Activated T-cell treated with anti-CD3 and anti-CD28 coated beads, Interleukin-2, amount 50 U/mL, for 48 hours (primary cell): ENCODE measurements around the gene ANKRD28.
"Not testable (repeated sequence)": the region's sequence is repeated elsewhere in the genome, so short reads cannot be mapped to it uniquely, and the experiment has no call there.

Experiments
- DNase-seq, 2 experiments: peaks; one replicate each; pipeline ENCODE4 v3.0.0-alpha.2; 2020

The ANKRD28 gene

DNA sequence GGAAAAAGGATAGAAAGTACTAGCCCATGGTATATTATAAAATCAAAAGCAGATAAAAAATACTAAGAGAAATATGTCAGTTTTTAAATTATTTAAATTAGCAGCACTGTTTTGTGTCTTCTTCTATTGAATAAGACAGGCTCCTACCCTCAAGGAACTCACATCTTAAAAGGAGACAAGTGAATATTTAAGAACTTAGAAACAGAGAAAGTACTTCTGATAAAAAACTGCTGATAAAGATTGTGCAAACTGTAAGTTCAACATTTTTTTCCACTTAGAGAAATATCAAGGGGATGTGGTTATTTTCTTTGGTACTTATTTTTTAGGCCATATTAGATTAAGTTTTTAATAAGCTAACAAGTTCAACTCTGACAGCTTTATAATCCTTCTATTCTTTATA, 3.0 kb upstream of the ANKRD28 start:
- DNase-seq = no peak

DNA sequence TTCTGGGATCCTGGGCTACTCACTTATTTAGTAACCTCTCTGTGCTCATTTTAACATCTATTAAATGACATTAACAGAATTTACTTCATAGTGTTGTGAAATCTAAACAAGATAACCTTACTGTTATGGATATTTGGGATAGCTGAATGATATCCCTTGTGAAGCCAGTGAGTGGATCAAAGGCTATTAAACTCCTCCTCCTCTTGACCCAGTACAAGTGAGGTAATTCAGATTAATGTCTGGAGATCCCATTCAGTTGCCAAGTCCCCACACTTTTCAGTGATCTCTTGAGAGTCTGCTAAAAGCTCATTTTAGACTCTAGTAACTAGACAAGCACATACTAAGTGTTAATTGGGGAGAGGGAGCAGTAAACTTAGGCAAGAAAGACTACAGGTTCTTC, 2.5 kb upstream of the ANKRD28 start:
- DNase-seq = no peak

DNA sequence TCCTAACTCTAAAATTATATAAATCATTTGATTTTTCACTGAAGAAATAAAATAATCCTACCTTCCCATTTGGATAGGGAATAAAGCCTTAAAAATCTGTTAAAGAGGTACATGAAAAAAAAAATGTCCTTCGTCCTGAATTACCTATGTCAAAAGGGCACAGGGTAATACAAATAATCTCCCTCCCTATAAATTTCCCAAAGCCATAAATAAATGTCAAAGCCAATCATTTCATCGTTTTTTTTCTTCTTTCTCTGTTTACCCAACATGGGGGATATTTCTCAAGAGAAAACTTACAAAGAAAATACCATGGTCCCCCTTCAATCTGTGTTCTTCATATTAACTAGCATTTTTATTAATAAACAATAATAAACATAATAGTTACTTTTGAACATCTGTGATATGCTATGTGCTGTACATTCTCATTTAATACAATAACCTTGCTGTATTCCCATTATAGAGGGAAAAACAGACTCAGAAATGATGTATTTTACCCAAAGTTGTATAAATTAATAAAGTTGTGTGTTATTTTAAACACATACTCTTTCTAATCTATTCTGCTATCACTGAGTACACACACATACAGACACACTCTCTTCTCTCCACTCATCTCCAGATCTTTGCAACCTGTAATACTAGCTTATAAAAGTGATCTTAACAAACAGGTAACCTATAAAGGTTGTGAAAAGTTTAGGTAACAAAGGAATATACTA, 910 bp upstream of the ANKRD28 start:
- DNase-seq = no peak

DNA sequence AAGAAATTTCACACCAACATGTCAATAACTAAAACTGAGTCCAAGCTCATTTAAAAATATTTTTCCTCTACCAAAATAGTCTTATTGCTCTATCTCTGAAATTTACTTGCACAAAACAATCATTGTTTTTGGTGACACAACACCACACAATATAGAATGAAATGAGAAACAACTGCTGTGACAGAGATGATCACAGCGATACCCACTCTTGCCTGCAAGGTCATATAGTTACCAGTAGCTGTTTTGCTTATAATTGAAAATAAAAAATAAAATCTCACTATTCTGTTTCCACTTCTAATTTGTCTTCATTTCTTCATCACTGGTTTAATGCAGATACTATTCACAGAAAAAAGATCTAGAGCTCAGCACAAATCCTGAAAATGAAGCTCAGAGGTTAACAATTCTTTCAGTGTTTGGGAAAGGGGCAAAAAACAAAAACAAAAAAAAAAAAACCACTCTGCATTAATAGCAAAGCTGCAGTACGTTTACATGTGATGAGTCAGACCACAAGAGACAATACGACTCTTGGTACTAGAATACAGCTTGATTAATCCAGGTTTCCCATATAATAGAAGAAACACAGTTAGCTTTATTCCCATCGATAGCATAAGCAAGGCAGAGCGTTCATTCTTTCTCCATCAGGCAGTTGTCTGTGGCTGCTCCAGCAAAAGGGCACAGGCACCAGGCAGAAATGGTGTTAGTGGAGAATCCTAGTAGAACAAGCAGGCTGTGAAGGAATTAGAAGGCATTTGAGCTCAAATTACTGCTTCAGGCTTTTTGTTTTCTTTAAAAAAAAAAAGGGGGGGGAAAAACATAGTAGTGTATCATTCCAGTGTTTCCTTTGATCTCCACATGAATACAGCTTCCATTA, 773 bp downstream of the ANKRD28 start:
- DNase-seq = peak in 1 of 2 experiments; percentile 35

DNA sequence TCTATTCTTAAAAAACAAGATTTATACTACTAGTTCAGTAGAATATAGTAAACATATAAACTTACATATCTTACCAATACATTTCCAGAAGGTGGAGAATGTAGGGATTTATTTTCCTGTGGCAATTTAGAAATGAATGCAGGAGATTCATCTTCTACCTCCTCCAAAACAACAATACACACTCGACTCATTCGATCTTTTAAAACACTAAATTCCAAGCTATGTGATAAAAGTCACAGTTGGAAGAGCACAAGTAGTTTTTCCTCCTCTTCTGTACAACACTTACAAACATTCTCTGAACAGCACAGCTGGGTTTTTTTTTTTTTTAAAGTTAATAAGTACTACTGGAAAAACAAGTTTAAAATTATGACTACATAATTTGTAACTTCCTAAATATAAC, 1.4 kb downstream of the ANKRD28 start:
- no peak for DNase-seq

DNA sequence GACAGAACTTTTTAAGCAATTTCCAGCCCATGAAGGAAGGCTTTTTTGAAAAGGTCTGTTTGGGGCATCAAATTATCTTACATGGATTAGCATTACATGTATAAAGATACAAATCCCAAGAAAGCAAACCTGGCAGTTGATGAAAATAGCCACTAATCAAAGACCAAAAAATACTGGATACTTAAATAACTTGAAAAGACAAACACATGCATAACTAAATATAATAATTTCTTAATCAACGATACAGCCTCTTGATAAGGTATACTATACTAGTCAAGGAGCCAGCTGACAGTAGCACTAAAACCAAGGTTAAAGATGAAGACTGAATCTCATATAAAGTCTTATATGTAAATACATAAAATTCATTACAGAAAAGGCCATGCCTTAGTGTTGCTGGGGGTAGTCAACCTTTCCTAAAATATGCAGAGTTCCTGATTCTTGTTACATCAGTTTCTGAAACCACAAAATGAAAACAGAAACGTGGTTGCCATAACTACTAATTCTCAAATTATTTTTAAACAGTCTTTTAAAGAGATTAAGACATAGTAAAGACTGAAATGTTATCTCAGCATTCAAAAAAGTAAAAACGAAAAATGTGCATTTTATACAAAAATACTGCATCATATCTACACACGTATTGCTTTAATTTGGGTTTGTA, 2.0 kb downstream of the ANKRD28 start:
- no peak for DNase-seq

DNA sequence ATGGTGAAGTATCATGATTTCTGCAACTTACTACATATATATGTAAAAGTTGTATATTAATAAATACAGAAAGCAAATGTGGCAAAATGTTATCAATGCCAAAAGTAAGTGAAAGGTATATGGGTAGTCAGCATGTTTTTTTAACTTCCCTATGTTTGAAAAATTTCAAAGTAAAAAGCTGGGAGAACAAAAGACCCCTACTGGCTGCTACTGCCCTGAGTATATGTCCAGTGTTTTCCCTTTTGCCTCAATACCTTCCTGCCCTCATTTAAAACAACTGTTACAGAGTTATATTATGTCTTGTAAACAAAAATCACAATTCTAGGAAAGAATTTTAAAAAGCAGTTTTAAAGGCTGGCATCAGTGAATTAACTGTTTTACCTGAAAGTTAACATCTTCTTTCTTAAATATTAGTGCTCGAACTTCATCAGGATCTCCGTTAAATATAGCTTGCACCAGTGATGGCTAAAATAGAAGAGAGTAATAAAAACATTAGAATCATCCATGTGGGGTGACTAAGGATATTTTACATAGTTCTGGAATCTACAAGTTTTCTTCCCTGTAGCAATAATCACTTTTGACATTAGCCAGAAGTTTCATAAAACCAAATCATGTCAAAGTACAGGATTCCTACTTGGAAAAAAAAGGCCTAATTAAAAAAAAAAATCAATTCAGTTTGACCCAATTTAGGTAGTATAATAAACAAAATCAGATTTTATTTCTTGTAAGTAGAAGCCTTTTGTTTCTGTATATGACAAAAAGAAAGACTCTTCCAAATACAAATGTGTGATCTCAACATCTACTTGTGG, 2.7 kb downstream of the ANKRD28 start:
- no peak for DNase-seq

DNA sequence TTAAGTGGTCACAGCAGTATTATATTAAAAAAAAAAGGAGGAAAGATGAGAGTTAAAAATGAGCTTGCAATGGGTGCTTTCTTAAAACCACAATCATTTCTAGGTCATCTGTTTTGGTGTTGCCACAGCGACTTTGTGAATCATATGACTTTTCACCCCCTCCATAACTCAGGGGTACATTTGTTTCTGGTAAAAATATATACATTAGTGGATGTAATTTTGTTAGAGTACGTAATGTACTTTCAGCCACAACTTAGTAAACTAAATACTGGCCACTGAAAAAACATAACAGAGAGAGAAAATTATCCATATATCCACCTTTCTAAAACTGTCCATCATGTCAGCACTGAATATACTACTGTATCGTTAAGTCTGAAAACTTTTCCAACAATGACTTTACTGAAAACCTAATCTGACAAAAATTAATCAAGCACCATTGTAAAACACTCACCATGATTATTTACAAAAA, 3.4 kb downstream of the ANKRD28 start:
- DNase-seq = no peak

DNA sequence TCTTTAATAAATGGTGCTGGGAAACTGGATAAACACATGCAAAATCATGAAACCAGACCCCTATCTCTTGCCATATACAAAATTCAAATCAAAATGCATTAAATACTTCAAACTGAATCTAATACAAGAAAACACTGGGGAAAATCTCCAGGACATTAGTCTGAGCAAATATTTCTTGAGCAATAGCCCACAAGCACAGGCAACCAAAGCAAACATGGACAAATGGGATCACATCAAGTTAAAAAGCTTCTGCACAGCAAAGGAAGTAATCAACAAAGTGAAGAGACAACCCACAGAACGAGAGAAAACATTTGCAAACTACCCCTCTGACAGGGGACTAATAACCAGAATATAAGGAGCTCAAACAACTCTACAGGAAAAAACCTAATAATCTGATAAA, 6.3 kb downstream of the ANKRD28 start:
- DNase-seq = no peak

DNA sequence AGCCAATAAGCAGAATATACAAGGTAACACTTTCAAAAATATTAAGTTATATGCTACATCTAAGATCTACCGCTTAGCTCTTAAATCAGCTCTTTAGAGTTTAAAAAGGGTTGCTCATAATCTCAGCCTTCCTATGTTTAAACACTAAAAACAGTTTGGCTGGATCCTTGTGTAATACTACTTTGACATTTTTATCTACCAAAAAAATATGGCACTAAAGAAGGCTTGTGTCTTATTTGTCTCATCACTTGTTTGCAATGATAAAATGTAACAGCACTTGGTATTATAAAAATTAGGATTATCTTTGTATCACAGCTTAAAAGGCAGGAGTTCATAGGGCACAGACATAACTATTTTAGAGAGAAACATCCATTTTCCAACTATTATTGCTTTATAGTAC, 9.8 kb downstream of the ANKRD28 start:
- no peak for DNase-seq

DNA sequence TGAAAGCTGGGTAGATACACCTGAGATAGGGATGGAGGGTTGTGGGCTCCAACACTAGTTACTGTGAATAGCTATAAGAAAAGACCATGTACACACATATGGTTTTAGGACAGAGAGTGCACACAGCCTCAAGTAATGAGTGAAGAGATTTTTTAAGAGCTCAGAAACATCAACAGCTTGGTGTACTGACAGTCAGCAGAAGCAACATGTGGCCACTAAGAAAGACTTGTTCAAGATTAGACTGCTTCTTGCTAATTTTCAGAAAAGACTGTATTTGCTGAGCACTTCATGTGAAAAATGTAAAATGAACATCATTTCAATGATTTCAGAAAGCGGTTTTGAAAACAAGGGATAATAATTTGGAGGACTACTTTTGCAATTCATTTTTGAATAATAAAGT, 10.3 kb downstream of the ANKRD28 start:
- DNase-seq = no peak

DNA sequence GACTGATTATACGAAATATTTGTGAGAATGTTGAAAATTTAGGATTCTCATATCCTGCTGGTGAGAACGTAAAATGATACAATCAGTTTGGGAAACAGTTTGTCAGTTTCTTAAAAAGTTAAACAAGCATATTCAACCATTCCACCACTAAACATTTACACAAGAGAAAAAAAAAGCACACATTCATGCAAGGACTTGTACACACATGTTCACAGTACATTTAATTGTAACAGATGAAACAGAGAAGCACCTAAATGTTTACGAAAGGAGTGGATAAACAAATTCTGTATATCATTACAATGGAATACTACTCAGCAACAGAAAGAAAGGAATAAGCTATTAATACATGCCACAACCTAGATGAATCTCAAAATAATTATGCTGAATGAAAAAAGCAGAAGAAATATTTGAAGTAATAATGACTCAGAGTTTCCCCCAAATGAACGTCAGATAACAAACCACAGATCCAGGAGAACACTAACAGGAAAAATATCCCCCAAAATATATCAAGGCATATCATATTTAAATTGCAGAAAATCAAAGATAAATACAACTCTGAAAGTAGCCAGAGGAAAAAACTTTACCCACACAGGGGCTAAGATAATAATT, 14.3 kb downstream of the ANKRD28 start:
- no peak for DNase-seq

DNA sequence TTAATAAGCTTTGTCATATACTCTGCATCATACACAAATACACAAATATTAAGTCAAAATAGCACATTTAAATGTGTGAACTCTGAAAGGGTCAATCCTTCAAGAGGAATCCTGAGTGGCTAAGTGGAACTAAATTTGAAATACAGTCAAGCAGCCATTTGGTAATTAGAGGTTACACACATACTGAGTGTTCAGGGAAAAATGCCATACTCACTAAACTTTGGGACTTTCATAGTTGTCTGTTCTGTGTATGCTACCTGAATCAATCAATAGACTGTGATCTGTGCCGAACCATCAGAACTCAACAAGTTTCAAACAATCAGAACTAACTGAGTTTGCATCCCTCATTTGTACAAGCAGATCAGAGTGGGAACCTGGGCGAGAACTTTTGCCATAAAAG, 15.3 kb downstream of the ANKRD28 start:
- DNase-seq = no peak

DNA sequence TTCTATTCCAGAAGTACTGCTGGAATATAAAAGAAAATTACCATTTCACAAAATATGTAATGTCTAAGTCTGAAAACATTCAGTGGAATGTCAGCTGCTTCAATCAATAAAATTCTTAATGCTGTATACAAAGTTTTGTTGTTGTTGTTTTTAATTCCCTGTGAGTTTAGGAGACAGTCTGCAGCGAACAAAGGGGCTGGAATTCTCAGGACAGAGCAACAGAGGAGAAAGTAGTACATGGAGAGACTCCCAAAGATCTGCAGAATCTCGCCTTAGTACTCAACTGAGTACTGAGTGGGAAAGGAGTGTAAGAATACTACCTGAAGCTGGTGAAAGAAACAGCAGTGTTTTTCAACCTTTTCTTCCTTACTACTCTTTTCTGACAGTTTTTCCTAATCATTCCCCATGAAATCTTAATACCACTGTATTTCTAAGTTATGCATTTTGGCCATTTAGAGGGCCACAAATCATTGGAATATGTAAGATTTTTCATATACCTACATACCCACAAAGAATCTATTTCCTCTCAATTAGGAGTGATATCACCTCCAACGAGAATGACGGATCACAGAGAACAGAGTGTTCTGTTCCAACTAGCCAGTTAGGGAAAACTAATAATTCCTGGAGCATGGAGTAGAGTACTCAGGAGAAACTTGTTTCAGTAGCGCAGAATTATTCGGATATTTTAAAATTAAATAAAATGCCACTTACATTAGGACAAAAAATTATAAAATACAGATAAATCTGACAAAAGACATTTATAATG, 16.0 kb downstream of the ANKRD28 start:
- DNase-seq = no peak

DNA sequence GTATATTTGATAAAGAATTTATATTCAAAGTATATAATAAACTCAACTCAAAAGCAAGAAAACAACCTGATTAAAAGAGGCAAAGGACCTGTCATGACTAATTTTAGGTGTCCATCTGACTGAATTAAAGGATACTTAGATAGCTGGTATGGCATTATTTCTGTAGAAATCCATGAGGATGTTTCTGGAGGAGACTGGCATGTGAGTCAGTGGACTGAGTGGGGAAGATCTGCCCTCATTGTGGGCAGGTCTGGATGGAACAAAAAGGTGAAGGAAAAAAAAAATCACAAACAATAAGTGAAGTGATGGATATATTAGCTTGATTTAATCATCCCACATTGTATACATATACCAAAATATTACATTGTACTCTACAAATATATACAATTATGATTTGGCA, 16.6 kb downstream of the ANKRD28 start:
- DNase-seq = no peak

DNA sequence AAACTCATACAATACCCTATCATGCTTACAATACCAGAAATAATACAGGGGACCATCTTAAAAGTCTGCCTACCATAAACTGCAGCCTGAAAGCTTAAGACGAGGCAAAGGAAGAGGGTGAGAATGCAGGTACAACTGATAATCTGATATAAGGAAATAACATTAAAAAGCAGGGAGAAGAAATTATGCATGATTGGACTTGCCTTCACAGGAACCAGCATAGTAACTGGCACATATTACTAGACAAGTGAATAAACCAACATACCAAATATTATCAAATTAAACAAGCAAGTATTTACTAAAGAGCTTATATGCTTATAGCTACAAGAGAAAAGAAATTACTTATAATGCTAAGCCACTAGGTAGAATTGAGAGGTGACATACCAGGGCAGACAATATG, 18.7 kb downstream of the ANKRD28 start:
- no peak for DNase-seq

DNA sequence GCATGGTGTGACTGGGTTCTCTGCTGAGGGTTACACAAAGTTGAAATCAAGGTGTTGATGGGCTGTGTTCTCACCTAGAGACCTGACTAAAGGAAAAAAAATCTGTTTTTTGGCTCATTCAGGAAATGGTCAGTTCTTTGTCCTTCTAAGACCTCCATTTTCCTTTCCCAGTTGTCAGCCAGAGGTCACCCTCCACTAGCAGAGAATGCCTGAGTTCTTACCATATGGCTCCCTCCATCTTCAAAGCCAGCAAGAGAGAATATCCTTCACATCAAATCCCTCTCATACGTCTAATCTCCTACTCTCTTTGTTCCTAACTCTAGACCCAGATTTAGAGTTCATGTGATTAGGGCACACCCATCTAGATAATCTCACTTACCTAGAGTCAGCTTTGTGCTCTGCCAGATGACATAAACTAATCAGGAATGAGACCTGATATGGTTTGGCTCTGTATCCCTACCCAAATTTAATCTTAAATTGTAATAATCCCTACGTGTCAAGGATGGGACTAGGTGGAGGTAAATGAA, 19.4 kb downstream of the ANKRD28 start:
- DNase-seq = no peak

DNA sequence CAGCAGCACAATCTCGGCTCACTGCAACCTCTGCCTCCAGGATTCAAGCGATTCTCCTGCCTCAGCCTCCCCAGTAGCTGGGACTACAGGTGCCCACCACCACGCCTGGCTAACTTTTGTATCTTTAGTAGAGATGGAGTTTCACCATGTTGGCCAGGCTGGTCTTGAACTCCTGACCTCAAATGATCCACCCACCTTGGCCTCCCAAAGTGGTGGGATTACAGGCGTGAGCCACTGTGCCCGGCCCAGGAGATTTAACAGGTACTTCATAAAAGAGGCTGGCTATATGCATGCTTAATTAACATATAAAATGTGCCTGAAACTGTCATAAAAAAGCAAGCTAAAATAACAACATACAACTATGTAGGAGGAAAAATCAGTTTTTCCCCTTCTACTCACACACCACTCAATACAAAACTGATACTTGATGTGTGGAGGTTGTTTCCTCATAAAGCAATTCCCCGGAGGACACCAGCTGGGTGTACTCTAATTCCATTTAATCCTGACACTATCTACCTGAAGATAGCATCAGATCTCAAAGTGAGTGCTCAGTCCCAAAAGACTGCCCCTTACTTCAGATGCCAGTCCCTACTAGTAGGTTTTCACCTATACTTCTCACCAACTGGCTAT, 22.7 kb downstream of the ANKRD28 start:
- DNase-seq = not testable (repeated sequence)

DNA sequence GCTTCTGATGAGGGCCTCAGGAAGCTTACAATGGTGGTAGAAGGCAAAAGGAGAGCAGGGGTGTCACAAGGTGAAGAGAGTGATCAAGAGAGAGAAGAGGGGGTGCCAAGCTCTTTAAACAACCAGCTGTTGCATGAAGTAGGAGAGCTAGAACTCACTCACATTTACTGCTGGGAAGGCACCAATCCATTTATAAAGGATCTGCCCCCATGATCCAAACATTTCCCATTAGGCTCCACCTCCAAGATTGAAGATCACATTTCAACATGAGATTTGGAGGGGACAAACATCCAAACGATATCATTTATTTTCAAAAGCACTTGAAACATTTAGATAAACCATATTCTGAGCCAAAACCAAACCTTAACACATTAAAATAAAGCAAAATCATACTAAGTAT, 26.3 kb downstream of the ANKRD28 start:
- no peak for DNase-seq

DNA sequence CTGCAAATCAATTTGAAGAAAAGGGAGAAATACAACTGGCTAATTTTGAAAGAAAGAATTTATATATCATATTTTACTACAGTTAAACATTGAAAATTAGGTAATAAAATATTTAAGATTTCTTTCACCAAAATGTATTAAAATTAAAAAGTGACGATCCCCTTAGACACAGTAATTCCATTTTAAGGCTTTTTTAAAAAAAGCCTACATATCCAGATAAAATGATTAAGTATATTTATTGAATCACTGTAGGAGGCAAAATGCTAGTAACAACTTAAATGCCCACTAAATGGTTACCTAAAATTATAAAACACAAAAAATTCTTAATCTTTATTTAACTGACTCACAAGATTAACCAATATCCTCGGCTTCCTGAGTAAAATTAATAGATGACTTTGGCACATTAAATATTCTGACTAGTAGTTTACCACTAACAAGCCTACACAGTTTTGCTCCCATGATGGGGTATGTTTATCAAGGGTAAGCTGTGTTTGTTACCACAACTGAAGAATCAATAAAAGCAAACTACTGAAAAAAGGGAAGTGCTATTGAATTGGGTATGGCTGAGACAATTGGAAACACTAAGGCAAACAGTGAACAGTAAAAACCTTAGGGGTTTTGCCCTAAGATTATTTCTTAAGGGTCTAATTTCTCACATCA, 28.4 kb downstream of the ANKRD28 start:
- DNase-seq = no peak
